Measurements from ENCODE around the gene CCDC141.
A peak's percentile ranks its signal among the peaks of the same experiment; 100 is the strongest.

The CCDC141 gene

DNA sequence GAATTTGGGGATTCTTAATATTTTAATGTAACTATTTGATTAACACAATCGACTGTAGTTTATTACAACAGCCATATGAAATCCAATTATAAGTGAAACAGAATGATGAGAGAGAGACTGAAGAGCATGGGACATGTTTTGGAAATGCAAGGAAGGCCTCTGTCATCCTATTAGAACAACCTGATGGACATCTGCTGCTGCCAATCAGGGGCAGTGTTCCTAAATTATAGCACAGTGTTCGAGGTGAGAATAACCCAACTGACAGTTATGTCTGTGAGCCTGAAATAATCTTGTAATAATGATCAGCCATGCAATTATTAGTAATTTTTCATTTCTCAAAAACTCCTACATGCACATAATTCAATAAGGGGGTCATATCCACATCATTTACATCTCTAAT is 73.6 kb downstream of the CCDC141 start:
- no peak for DNase-seq

DNA sequence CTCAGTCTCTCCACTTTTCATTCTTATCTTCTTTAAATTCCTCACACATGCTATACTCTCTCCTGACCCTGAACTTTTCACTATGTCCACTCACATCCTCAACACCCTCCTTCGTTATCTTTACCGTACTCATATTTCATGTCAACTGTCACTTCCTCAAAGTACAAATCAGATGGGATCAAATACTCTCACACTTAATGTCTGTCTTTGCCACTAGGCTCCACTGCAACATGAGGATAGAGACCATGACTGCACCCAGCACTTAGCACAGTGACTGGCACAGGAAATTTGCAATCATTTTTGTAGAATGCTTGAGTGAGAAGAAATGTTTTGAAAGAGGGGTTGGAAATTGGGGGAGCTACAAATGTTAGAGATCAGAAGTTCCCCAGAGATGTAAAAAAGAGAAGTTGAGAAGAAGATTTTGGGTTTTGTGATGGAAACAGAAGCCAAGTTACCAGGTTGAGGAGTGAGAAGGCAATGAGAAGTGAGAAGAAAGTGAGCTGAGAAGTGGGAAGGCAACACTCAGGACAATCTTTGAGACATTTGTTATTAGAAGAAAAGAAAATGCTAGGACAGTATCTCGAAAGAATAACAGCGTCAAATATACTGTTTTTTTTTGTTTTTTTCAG is 87.0 kb downstream of the CCDC141 start:
- DNase-seq: no peak

DNA sequence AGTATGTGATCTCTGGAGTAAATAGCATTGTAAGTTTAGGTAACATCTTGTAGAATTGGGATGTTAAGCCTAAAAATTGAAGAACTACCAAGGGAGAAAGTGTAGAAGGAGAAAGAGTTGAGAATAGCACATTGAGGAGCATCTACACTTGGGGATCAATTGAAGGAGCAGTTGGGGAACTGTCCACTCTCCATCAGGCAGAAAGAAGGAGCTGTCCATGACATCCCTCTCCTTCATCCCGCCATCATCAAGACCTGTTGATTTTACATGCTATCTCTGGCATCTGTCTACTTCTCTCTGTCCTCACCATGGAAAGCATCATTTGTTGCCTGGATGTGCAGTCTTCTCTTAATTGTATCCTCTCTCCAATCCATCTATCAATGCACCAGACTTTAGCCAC is 87.8 kb downstream of the CCDC141 start:
- DNase-seq: no peak

DNA sequence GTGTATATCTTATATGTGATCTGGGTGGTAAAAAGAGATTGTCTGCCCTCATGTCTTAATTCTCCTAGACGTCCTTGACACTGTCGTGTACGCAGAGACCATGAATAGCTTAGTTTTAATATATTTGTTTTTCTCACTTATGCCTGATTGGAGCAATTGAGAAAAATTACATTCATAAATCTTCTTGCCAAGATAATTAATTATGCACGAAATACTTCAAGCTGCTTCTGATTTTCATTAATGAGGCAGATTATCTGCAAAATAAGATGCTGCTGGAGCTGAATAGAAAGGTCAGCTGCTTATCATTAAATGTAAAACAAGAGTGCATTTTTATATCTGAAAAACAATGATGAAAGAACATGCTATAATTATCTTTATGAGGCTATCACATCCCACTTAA is 95.9 kb downstream of the CCDC141 start:
- DNase-seq: no peak

DNA sequence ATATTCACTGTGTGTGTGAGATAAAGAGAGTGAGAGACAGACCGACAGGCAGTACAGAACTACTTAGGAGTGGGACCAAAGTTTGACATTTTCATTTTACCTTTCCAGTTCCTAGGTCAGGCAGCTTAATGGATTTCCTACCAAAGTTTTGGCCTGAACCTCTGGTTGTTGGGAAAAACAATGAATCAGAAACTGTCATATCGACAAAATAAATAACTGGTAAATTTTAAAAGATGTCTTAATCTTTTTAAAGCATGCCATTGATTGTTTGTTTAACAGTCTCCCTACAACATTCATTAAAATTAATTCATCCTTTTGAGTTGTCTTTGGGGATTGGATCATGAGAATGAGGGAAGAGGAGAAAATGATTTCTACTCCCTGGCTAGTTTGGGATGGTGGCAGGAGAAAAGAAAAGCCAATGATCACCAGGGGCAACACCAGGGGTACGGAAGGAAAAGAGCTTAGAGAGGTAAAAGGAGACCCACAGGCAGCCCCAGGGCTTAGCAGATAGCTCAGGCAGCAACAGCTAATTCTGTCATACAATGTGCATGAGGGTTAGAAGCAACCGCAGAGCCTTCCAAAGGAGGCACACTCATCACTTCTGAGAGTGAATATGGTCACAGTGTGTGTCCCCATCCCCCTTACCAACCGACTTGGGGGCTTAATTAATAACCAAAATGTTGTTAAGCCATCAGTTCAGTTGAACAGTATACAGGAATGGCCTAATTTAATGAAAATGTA is 98.5 kb downstream of the CCDC141 start:
- DNase-seq: no peak

DNA sequence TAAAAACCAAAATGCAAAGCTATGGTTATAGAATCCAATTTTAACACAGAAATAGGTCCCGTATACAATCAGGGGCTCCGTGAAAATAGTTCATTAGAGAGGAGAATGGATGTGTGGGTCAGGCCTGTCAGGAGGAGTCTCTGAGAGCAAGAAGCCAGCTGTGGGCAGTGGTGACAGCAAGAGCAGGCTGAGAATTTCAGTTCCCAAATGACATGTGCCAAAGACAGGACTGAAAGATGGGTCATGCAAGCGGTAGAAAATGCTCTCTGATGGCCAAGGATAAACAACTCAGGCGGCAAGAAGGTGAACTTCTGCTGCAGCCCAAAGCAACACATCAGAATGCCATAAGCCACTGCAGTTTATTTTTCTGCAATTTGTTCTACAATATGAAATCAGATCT is 100.4 kb downstream of the CCDC141 start:
- no peak for DNase-seq

DNA sequence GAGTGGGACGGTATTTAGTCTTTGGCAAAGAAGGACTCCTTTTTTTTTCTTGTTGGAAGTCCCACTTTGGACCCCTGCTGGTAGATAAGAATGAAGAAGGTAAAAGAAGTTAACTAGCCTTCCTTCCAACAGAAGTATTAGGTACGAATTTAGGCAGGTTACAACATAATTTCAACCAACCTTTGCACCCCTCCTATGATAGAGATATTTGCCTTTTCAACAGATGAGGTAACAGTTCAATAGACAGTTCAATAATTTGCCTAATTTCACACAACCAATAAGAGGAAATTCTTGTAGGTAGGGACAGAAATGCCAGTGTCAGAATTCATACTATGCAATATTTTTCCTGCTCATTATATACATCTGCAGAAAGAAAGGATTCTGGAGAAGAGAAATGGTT is 100.8 kb downstream of the CCDC141 start:
- DNase-seq: no peak

DNA sequence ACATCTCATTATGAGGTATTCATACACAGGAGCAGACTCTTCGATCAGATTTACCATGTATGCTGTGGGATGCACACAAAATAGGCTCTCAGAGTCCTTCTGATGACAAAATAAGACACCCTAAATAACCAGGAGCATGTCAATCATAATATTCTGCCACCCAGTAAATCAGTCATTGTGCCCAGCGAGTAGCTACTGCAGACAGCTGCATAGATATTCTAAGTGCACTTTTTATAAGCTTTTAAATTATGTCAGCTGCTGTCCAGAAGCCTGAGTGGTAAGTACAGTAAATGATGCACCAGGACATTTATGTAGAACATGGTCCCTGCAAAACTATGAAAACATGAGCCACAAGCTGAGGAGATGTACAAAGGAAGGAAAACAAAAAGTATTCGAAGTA is 102.9 kb downstream of the CCDC141 start:
- DNase-seq: no peak

DNA sequence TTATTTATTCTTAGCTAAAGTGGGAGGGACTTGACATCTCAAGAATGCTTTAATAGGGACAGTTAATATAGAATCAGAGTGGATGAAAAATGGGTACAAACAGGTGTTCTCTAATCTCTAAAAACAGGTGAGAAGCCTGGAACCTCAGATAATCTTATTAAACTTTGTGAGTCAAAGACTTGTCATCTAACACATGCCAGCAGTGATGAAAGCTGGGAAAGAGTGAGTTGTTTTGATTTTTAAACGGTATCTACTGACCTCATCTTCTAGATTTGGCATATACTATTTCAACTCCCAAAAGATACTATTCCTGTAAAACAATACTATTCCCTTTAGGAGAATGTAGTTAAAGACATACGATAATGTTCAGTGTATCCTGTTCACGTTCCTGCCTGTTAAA is 103.4 kb downstream of the CCDC141 start:
- no peak for DNase-seq

DNA sequence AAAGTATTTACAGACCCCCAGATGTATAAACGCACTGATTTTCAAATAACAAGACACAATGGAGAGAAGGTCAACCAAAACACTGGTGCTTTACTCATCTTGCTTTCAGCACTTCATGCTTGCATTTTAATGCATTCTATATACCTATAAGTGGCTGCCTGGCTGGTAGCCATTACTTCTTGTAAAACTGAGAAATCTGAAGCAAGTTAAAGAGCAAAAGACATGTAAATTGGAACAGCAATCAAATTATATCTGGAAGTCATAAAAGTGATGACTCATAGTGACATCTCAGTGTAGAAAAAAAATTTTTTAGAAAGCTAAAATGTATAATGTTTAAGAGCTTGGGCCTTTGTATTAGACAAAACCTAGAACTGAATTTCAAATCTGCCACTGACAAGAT is 106.2 kb downstream of the CCDC141 start:
- no peak for DNase-seq

DNA sequence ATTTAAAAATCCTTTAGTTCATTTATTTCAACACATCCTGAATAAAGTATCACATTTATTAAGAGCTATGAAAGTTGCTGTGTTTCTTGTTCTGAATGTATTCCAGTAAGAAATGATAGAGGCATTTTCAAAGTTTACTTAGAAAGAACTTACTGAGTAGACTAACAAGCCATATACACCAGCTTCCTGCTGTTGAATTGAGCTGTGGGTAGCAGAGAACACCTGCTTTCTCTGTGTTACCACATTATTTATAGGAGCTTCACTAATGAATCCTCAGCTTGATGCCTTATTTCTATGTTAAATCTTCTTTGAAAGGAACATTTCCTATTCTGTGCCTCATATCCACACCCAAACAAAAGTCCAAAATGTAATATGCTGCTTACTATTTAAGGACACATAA is 115.4 kb downstream of the CCDC141 start:
- DNase-seq: no peak

DNA sequence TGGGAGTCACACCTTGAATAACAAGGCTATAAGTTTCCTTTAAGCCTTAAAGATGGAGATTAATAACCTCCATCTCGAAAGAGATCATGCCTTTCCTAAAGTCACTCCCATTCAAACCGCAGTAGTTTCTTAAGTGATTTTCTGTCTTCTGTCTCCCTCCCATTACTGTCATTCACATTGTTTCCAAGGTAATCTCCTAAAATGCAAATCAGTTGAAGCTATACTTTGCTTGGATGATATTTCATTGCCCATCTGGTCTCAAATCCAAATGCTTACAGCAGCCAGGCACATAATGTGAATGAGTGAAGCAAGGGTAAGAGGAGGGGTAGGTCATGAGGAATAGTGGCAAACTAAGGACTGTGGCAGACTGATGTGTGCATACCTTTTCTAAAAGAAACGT is 116.4 kb downstream of the CCDC141 start:
- no peak for DNase-seq

DNA sequence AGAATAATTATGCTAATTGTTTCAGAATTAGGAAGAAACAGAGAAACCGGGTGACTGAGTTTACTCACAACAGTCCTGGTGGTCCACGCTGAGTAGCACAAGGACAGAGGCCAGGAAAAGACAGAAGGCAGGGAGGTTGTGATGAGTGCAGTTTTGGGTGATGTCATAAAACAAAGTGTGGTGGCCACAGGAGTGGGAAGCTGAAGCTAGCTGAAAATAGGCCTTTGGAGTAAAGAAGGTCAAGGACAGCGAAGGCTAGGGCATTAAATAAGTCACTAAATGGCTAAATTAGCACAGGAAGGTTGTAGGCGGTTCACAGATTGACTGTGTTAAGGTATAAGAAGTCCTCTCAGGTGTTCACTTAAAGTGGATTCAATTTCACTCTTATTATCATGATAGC is 121.9 kb downstream of the CCDC141 start:
- DNase-seq: no peak

DNA sequence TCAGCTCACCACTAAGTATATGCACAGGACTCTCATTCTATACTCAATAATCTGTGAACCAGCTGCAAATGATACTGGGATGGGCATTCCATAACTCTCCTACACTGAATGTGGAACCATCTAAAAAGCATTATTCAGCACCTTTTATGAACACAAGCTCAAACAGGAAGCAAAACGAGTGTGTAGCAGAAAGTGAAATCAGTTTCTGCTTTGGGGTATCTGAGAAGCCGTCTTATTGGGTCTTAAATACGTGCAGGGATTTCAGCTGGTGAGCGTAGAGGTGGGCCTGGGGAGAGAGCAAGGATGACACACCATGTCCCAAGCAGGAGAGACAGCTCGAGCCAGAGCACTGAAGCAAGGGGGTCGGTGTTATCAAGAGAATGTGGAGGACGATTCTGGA is 122.8 kb downstream of the CCDC141 start:
- DNase-seq: no peak

DNA sequence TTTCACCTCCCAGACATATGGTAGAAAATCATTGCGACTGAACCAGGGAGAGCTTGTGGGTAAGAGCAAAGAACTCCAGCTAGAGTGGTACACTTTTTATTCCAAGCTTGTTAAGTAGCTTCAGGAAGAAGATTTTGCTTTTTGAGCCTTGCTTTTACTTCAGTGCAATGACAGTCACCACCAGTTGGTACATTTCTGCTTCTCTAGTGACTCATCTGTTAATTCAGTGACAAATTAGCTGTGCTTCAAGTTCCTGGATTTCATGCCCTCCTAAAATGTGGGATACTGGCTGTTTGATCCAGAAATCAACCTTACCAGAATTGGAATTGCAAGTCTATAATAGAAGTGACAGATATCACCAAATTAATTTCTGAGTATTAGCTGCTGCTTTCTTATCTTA is 125.1 kb downstream of the CCDC141 start:
- no peak for DNase-seq

DNA sequence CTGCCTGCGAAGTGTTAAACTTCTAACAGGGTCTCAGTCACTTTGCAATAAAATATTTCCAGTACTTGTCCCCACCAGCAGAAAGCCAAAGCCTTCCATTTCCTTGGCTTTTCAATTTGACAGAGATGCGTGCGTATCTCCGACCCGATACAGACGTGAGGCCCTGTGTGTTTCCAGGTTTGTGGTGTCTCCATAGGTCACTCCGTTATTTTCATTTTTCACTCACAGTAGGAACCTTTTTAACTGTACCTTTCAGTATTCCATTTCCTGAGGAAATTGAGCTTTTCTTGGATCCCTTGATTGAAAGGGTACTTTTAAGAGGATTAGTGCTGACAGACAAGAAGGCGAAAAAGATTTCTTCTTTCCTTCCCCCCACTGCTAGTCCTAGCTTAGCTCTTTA is 126.4 kb downstream of the CCDC141 start:
- DNase-seq: no peak

DNA sequence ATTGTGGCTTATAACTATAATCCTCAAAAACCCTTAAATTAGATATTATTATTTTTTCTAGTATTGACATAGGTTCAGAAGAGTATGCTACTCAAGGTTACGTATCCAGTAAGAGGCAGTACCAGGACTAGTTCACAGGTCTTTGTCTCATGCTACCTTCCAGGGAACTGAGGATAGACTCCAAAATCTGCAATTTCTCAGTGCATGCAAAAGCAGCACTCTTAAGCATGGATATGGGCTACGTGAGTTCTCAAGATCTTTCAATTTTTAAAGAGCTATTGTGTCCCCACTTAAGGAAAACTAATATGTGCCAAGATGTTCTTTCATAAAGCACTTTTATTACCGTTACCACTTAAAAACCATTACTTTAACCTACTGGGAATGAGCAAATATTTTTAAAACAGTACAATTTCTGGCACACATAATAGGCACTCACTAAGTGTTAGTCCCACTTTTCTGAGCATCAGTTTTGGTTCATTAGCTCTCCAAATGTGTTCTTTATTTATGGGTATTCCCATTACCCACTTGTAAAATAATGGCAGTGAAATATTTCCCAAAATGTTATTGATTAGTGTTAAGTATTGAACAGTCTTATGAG is 128.9 kb downstream of the CCDC141 start:
- no peak for DNase-seq

DNA sequence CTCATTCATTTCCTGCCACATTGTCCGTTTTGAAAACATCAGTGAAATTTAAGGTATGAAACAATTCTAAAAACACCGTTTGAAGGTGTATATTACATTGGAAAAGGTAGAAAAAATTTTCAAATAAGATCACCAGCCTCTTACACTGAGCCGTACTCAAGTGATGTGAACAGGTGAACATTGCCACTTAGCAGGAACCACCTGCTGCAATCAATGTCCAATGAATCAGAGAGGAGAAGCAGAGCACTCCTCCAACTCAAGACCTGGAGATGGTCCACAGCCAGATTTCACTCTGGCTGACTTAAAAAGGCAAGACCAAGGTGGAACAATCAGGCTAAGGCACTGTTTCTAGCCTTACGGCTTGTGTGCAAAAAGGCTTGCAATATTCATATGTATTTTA is 132.4 kb downstream of the CCDC141 start:
- DNase-seq: no peak

DNA sequence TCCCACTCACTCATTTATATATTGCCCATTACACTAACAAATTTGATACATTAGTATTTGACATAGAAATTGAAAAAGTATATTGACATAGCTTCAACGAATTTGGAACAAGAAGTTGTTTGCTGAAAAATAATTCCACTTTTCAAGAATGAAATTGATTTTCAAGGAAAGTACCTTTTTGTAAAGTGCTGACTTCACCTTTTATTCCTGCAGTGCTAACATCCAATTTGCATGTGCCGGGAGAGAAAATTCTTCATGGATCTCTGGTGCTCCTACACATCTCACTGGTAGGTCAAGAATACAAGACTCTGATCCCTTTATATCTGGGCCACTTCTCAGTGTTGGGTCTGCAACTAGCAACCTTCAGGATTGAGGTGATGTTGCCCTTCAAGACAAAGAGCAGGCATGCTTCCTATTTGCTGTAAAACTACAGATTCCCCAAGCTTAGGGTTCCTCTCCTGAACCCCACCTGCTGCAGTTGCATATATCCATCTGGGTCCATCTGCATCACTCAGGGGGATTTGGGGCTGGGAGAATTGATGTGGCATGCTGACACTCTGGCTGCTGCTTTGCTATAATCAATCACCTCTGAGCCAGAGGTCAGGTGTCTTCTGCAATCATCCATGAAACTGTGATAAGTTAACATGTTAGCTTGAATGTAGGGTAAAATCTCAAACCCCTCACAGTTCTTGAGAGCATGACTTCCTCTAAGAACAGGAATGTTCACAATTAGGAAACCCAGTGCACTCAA is 134.3 kb downstream of the CCDC141 start:
- no peak for DNase-seq

DNA sequence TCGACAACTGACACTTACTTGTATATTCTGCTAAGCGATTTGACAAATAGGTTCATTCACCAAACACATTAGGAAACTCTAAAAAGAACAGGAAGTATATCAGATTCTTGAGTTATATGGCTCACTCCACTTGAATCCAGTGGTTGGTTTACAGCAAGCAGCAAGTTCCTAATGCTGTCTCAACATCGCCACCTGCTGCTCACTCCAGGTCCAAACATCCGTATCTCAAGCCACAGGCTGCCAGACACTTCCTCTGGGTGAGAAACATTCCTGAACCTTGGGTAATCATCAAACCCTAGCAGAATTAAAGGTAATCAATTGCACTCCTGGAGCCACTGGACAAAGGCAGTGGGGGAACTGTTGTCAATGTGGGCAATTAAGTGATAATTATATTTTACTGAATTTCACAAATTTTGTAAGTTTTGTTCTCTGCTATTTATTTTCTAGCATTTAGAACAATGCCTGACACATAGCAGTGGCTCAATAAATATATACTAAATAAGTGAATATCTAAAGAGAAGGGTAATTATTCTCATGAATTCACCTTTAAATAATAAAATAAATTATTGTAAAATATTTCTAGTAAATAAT is 135.6 kb downstream of the CCDC141 start:
- DNase-seq: peak; percentile 29

DNA sequence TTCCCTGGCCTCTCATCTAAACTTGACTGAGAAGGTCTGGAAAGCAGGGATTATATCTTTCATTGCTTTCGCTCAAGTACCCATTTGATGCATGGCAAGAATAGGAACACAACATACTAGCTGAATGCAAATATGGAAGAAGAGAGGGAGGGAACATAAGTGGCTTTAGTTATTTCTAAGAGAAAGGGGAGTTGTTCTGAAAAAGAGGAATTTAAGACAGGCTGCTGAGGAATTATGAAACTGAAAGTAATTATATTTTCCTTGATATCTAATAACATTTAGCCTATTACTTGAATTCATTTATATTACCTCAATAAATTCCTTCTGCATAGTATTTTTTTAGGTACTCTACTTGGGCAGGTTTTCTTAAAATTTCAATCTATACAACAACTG is 136.9 kb downstream of the CCDC141 start:
- DNase-seq: no peak

DNA sequence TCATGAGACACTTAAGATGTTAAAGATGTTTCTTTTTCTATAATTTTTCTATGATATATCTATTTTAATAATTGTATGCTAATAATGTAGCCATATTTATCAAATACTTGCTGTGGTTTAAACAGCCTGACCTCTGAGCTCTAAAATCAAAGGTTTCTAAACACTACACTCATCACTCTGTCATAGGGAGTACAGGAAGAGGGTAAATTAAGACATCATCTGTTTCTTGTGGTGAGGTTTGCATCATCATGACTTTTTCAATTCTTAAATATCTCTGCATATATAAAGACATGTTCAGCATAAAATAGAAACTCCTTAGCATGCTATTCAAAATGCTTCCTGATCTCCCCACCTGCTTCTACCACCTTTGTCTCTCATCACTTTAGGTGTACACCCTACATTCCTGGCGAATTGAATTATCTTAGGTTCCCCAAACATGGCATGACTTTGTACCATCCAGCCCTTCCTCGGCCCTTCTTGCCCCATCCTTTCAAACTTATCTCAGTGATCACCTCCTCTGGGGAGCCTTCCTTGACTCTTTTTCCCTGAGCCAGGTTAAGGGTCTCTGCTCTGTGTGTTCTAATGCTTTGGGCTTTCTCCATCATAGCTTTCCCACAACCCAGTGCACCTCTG is 137.4 kb downstream of the CCDC141 start:
- DNase-seq: no peak

DNA sequence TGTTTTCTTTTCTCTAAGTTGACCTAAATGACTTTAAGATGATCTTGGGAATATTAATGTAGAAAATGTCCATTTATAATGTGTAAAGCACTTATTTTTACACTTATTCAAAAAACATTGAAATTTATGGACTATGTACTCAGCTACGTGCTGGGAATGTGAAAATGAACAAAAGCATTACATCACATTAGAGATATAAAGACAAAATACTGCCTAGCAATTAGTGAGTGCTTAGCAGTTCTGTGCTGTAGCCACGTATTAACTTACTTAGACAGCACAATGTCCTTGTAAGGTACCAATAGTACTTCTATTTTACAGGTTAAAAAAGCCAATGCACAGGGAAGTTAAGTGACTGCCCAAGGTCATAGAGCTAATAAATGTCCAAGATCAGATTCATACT is 138.9 kb downstream of the CCDC141 start:
- DNase-seq: no peak
